ACHN (cell line): ENCODE data around the gene TRPM8.
"Not testable (repeated sequence)": the region's sequence is repeated elsewhere in the genome, so short reads cannot be mapped to it uniquely, and the experiment has no call there.

Experiments used
- DNase-seq: peaks from one replicate; pipeline ENCODE4 v3.0.0-alpha.2; 2015
- in situ Hi-C: cut with HindIII; loops from 2 replicates; pipeline ENCODE4 v1.10.0; 2017; ENCODE audit warnings: low sequenced_read_pairs, low pct_ligation_motif_present, low pct_unique_long_range_greater_than_20kb

Gene TRPM8

GRCh38 chr2:233929352-233930022 is 12.3 kb downstream of the TRPM8 start:
- peak; percentile 10 for DNase-seq

GRCh38 chr2:233934524-233934923 is 17.4 kb downstream of the TRPM8 start:
- DNase-seq, result no peak
- in situ Hi-C loops, result no loop called here

More at GRCh38 chr2:233929352-233930022, 12.3 kb downstream of the TRPM8 start:
- in situ Hi-C loops, result no loop called here

GRCh38 chr2:233935426-233935825 is 18.3 kb downstream of the TRPM8 start:
- in situ Hi-C loops, result no loop called here
- no peak for DNase-seq

- DNase-seq, result no peak
- in situ Hi-C loops, result no loop called here
Measured at GRCh38 chr2:233936089-233936488, 18.9 kb downstream of the TRPM8 start.

GRCh38 chr2:233938676-233939370 is 21.6 kb downstream of the TRPM8 start:
- DNase-seq, result no peak
- in situ Hi-C loops, result no loop called here

GRCh38 chr2:233940376-233941276 is 23.5 kb downstream of the TRPM8 start:
- no peak for DNase-seq
- in situ Hi-C loops, result no loop called here

GRCh38 chr2:233942731-233943130 is 25.6 kb downstream of the TRPM8 start:
- in situ Hi-C loops, result no loop called here
- DNase-seq, result no peak

- in situ Hi-C loops, result no loop called here
- no peak for DNase-seq
Measured at GRCh38 chr2:233944269-233944668, 27.1 kb downstream of the TRPM8 start.

GRCh38 chr2:233944722-233945121 is 27.5 kb downstream of the TRPM8 start:
- DNase-seq, result no peak
- in situ Hi-C loops, result no loop called here

- no peak for DNase-seq
- in situ Hi-C loops, result no loop called here
Measured at GRCh38 chr2:233945146-233945545, 28.0 kb downstream of the TRPM8 start.

- in situ Hi-C loops, result no loop called here
- DNase-seq, result no peak
Measured at GRCh38 chr2:233950078-233950825, 33.1 kb downstream of the TRPM8 start.

GRCh38 chr2:233952335-233952734 is 35.2 kb downstream of the TRPM8 start:
- in situ Hi-C loops, result no loop called here
- no peak for DNase-seq

- DNase-seq, result no peak
- in situ Hi-C loops, result no loop called here
Measured at GRCh38 chr2:233953087-233953801, 36.1 kb downstream of the TRPM8 start.

GRCh38 chr2:233960203-233960602 is 43.0 kb downstream of the TRPM8 start:
- no peak for DNase-seq
- in situ Hi-C loops, result no loop called here

GRCh38 chr2:233961905-233962304 is 44.7 kb downstream of the TRPM8 start:
- in situ Hi-C loops, result no loop called here
- no peak for DNase-seq

- in situ Hi-C loops, result no loop called here
- peak; percentile 60 for DNase-seq
Measured at GRCh38 chr2:233964581-233964980, 47.4 kb downstream of the TRPM8 start.

- DNase-seq, result no peak
- in situ Hi-C loops, result no loop called here
Measured at GRCh38 chr2:233965032-233965603, 47.9 kb downstream of the TRPM8 start.

- in situ Hi-C loops, DNase-seq: not testable (repeated sequence)
Measured at GRCh38 chr2:233965646-233966045, 48.5 kb downstream of the TRPM8 start.
